NCI-H2029 (cell line): ENCODE measurements around the gene GPSM3.
A peak's percentile ranks its signal among the peaks of the same experiment; 100 is the strongest.
"Not testable (repeated sequence)": the region's sequence is repeated elsewhere in the genome, so short reads cannot be mapped to it uniquely, and the experiment has no call there.

ENCODE experiments used
- DNase-seq: peaks from one replicate; lab custom pipeline; 2025; lab: John Stamatoyannopoulos, UW

The GPSM3 gene

GRCh38 chr6:32187009-32187709, 5.3 kb downstream of the GPSM3 start:
- DNase-seq, result no peak

GRCh38 chr6:32186151-32186840, 6.1 kb downstream of the GPSM3 start:
- not testable (repeated sequence) for DNase-seq

- DNase-seq, result not testable (repeated sequence)
Observed at GRCh38 chr6:32185681-32186131, 6.7 kb downstream of the GPSM3 start.

- no peak for DNase-seq
Observed at GRCh38 chr6:32184084-32184640, 8.3 kb downstream of the GPSM3 start, which contains the start of gene AGER. Gene AGER, minus strand, starts transcription at chr6:32184253. Its CDS starts 31 bp downstream, at chr6:32184222.

GRCh38 chr6:32183483-32184083, 8.9 kb downstream of the GPSM3 start:
- no peak for DNase-seq

- DNase-seq, result no peak
Observed at GRCh38 chr6:32183030-32183429, 9.4 kb downstream of the GPSM3 start.

- no peak for DNase-seq
Observed at GRCh38 chr6:32182555-32182981, 9.9 kb downstream of the GPSM3 start.

- DNase-seq, result no peak
Observed at GRCh38 chr6:32181915-32182529, 10.4 kb downstream of the GPSM3 start.

GRCh38 chr6:32181148-32181702, 11.2 kb downstream of the GPSM3 start:
- no peak for DNase-seq

- DNase-seq, result no peak
Observed at GRCh38 chr6:32179766-32180405, 12.6 kb downstream of the GPSM3 start.

- no peak for DNase-seq
Observed at GRCh38 chr6:32178547-32179440, 13.6 kb downstream of the GPSM3 start.

GRCh38 chr6:32177788-32178546, 14.5 kb downstream of the GPSM3 start, which contains the start of gene RNF5:
Gene RNF5, plus strand, starts transcription at chr6:32178405. Its CDS starts 107 bp downstream, at chr6:32178512.
- DNase-seq, result peak; percentile 100

GRCh38 chr6:32177183-32177787, 15.2 kb downstream of the GPSM3 start:
- no peak for DNase-seq

GRCh38 chr6:32176476-32177182, 15.8 kb downstream of the GPSM3 start:
- no peak for DNase-seq

- peak; percentile 94 for DNase-seq
Observed at GRCh38 chr6:32175711-32176475, 16.6 kb downstream of the GPSM3 start, which contains the start of gene AGPAT1. Gene AGPAT1, minus strand, starts transcription at chr6:32176084. Its CDS starts 4,588 bp downstream, at chr6:32171496.

- DNase-seq, result no peak
Observed at GRCh38 chr6:32175322-32175710, 17.1 kb downstream of the GPSM3 start.

- no peak for DNase-seq
Observed at GRCh38 chr6:32174416-32174815, 18.0 kb downstream of the GPSM3 start.
